ENCODE results near the gene CAPN12. TPM values are rescaled to one million over a fixed set of nuclear protein-coding genes. Genes with fewer than 3 reads are reported as not detected.

The CAPN12 gene
- total and polyA plus RNA-seq, 10 of the 15 experiments (the other 5 are each of a cell fraction or from before 2014, with no cell fraction given), result 0.64 to 4.6 (median 2.0) TPM

DNA sequence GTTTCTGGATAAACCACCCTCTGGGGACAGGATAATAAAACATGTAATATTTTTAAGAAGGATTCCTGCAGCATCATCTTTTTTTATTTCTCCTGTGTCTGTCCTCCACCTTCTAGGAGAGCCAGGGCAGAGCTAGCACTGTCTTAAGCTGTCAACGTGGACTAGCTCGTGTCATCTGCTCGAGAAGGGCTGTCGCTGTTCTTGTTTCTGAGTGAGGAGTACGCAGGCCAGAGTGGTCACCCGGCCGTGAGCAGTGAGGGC lies 13.9 kb downstream of the CAPN12 start:
- H3K9me3 ChIP-seq (replicated peaks; ENCODE audit: control insufficient read depth, insufficient read depth, low read length), result no peaks in the 10 kb centered on the region
- ChIA-PET POLR2A (no interaction called here), RAD21 (ENCODE audit: unreplicated experiment) (interaction anchor here (1.4 kb wide), 1 partner anchor 149 kb away, joined by 3 read pairs; no protein-coding TSS in a partner anchor), CTCF (interaction anchor here (1.2 to 2.9 kb wide), 2 partner anchors 138 to 157 kb away, joined by 4 to 15 read pairs; no protein-coding TSS in a partner anchor), SMC1A (ENCODE audit: uncharacterized antibody, unreplicated experiment) (interaction anchor here (1.2 kb wide), 1 partner anchor 146 kb away, joined by 3 read pairs; no protein-coding TSS in a partner anchor)
- H4K20me1 ChIP-seq (ENCODE audit: control insufficient read depth, insufficient read depth), result no peaks in the 10 kb centered on the region
- FAIRE-seq (no peak), ATAC-seq (no peak), DNase-seq (ENCODE audit: low read depth, low spot score) (no peak)
- no peaks in the 10 kb centered on the region for H3K27me3 ChIP-seq (replicated peaks in 1 of 2; ENCODE audit: control insufficient read depth in 2 of 2, insufficient read depth in 2 of 2, low read length in 1 of 2)
- no peaks in the 10 kb centered on the region; the same call in 1 of the 2 replicates for H3K79me2 ChIP-seq (ENCODE audit: control insufficient read depth, insufficient read depth, low read length)
- BruUV-seq (replicated peaks), result no TSS peak
- no peak overlapping the region for H3K9ac ChIP-seq (ENCODE audit: control insufficient read depth, insufficient read depth, low read length)
- H3K36me3 ChIP-seq (ENCODE audit: control insufficient read depth in 2 of 2, insufficient read depth in 2 of 2, low read length in 1 of 2), result peaks cover 0 to 22% of the 10 kb centered on the region in 2 experiments; a peak in 3 of 4 replicates
- no peak overlapping the region for H3K4me3 ChIP-seq
- no peak overlapping the region for H3K4me2 ChIP-seq (ENCODE audit: control insufficient read depth, insufficient read depth)
- WGBS (ENCODE audit: insufficient coverage, insufficient replicate concordance, low lambda C conversion rate, missing lambda C conversion rate), result 96% methylated on average over 7 of the region's 7 CpGs
- in situ Hi-C loops (cut with MboI), result loop anchor here (5.0 kb wide), 1 partner anchor 202 kb away; the partner anchor contains the start of genes MRPS12 and SARS2
- H2AFZ ChIP-seq (ENCODE audit: control insufficient read depth, low read depth, low read length), result no peak overlapping the region
- intact Hi-C loops (cut with micrococcal nuclease; ENCODE audit: unreplicated experiment), result loop anchor here (10.0 kb wide), 1 partner anchor 216 kb away; no protein-coding TSS in a partner anchor
- H3K4me1 ChIP-seq (ENCODE audit: control insufficient read depth, insufficient read depth, low read length), result peaks cover 19% of the 10 kb centered on the region
- no peak overlapping the region for H3K27ac ChIP-seq (ENCODE audit: control insufficient read depth, insufficient read depth)
- TF ChIP-seq NR2C2 (IDR thresholded peaks at IDR 0.05; ENCODE audit: borderline replicate concordance, control insufficient read depth, insufficient read length, low read depth) (no peak), CREB1 (IDR thresholded peaks at IDR 0.05; ENCODE audit: low read depth) (no peak), PAX8 (IDR thresholded peaks at IDR 0.05) (no peak), PML (IDR thresholded peaks at IDR 0.05; ENCODE audit: low read length) (no peak), TCF7 (IDR thresholded peaks at IDR 0.05; ENCODE audit: borderline replicate concordance) (no peak), ATF7 (IDR thresholded peaks at IDR 0.05; ENCODE audit: low read depth) (no peak)
- TF ChIP-seq, protein P1, sequence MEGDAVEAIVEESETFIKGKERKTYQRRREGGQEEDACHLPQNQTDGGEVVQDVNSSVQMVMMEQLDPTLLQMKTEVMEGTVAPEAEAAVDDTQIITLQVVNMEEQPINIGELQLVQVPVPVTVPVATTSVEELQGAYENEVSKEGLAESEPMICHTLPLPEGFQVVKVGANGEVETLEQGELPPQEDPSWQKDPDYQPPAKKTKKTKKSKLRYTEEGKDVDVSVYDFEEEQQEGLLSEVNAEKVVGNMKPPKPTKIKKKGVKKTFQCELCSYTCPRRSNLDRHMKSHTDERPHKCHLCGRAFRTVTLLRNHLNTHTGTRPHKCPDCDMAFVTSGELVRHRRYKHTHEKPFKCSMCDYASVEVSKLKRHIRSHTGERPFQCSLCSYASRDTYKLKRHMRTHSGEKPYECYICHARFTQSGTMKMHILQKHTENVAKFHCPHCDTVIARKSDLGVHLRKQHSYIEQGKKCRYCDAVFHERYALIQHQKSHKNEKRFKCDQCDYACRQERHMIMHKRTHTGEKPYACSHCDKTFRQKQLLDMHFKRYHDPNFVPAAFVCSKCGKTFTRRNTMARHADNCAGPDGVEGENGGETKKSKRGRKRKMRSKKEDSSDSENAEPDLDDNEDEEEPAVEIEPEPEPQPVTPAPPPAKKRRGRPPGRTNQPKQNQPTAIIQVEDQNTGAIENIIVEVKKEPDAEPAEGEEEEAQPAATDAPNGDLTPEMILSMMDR (IDR thresholded peaks at IDR 0.05 in 2 of 3, conservative IDR thresholded peaks at IDR 0.05 in 1 of 3; ENCODE audit: control insufficient read depth in 2 of 3, extremely low read depth in 1 of 3, insufficient read depth in 1 of 3, low read depth in 3 of 3, low read length in 3 of 3), result no peak

Data from GM12878 (cell line).